WTC11 (cell line): ENCODE data around the gene SHROOM3. TPM values are rescaled to one million over a fixed set of nuclear protein-coding genes. Genes with fewer than 3 reads are reported as not detected.

ENCODE experiments used
- ATAC-seq: fragments of 200-7000 bp; cut with Tn5 transposase; 2 replicates; pipeline ENCODE4 v1.10.0; 2021; ENCODE audit warnings: mild to moderate bottlenecking, moderate library complexity
- CTCF ChIA-PET: fragments of 300-600 bp; sonication (Branson Sonifier 250); formaldehyde crosslinking; loops from one replicate; lab custom pipeline; 2021; ENCODE audit warnings: antibody characterized with exemption; lab: Charles Lee
- POLR2A ChIA-PET: fragments of 350-600 bp; sonication (Branson Sonifier 250); formaldehyde crosslinking; loops from one replicate; lab custom pipeline; 2021; ENCODE audit warnings: antibody characterized with exemption; lab: Charles Lee
- DNase-seq: peaks from one replicate; pipeline ENCODE4 v3.0.0; 2021; ENCODE audit warnings: low spot score
- H3K27ac Mint-ChIP-seq: 2 replicates; pipeline ENCODE4 v1.8.0; 2021; ENCODE audit warnings: mixed read lengths
- H3K27me3 Mint-ChIP-seq: 2 replicates; pipeline ENCODE4 v1.8.0; 2021; ENCODE audit warnings: low read depth, mild to moderate bottlenecking, moderate library complexity, mixed read lengths
- H3K36me3 Mint-ChIP-seq: 2 replicates; pipeline ENCODE4 v1.8.0; 2021; ENCODE audit warnings: mixed read lengths
- H3K4me1 Mint-ChIP-seq: 2 replicates; pipeline ENCODE4 v1.8.0; 2022; ENCODE audit warnings: mixed read lengths
- H3K4me3 Mint-ChIP-seq: 2 replicates; pipeline ENCODE4 v1.8.0; 2021; ENCODE audit warnings: mild to moderate bottlenecking, moderate library complexity, mixed read lengths
- H3K9me3 Mint-ChIP-seq: 2 replicates; pipeline ENCODE4 v1.8.0; 2021; ENCODE audit warnings: mixed read lengths
- ATF6 ChIP-seq: sonication (generic); formaldehyde crosslinking; IDR thresholded peaks from 2 replicates; pipeline ENCODE4 v1.8.1; 2023; ENCODE audit warnings: mild to moderate bottlenecking, missing genetic modification reagents
- CTCF ChIP-seq: fragments of 200-600 bp; IDR thresholded peaks from 2 replicates; pipeline ENCODE4 v1.8.0; 2022; ENCODE audit warnings: antibody characterized with exemption
- E2F1 ChIP-seq: sonication (generic); formaldehyde crosslinking; IDR thresholded peaks from 2 replicates; pipeline ENCODE4 v1.8.0; 2022; ENCODE audit warnings: mild to moderate bottlenecking, missing genetic modification reagents
- ELF4 ChIP-seq: sonication (generic); formaldehyde crosslinking; IDR thresholded peaks from 2 replicates; pipeline ENCODE4 v1.8.1; 2022; ENCODE audit warnings: low read depth, mild to moderate bottlenecking, moderate library complexity, missing genetic modification reagents
- EMX1 ChIP-seq: fragments of 250-450 bp; sonication (Bioruptor Pico); IDR thresholded peaks from 2 replicates; pipeline ENCODE4 v1.8.0; 2021; ENCODE audit warnings: mild to moderate bottlenecking
- FOXP1 ChIP-seq: sonication (generic); formaldehyde crosslinking; IDR thresholded peaks from 2 replicates; pipeline ENCODE4 v1.8.0; 2022; ENCODE audit warnings: missing genetic modification reagents, mild to moderate bottlenecking, moderate library complexity, borderline replicate concordance
- HMGXB4 ChIP-seq: sonication (generic); formaldehyde crosslinking; IDR thresholded peaks from 2 replicates; pipeline ENCODE4 v1.8.1; 2023; ENCODE audit warnings: mild to moderate bottlenecking, moderate library complexity, missing genetic modification reagents
- IRF1 ChIP-seq: sonication (generic); formaldehyde crosslinking; IDR thresholded peaks from 2 replicates; pipeline ENCODE4 v1.8.0; 2023; ENCODE audit warnings: missing genetic modification reagents
- JAZF1 ChIP-seq: fragments of 250-450 bp; sonication (Bioruptor Pico); IDR thresholded peaks from 2 replicates; pipeline ENCODE4 v1.9.0; 2021; ENCODE audit warnings: moderate library complexity, mild to moderate bottlenecking, inconsistent platforms
- OVOL2 ChIP-seq: fragments of 250-450 bp; sonication (Bioruptor Pico); IDR thresholded peaks from 2 replicates; pipeline ENCODE4 v1.9.0; 2021; ENCODE audit warnings: mild to moderate bottlenecking, borderline replicate concordance
- TEAD1 ChIP-seq: sonication (generic); formaldehyde crosslinking; IDR thresholded peaks from 2 replicates; pipeline ENCODE4 v1.8.0; 2022; ENCODE audit warnings: mild to moderate bottlenecking, missing genetic modification reagents
- USF2 ChIP-seq: sonication (generic); formaldehyde crosslinking; IDR thresholded peaks from 2 replicates; pipeline ENCODE4 v1.8.1; 2023; ENCODE audit warnings: mild to moderate bottlenecking, missing genetic modification reagents, moderate library complexity
- ZBTB21 ChIP-seq: sonication (generic); formaldehyde crosslinking; IDR thresholded peaks from 2 replicates; pipeline ENCODE4 v1.8.1; 2023; ENCODE audit warnings: mild to moderate bottlenecking, missing genetic modification reagents, borderline replicate concordance
- ZMAT4 ChIP-seq: fragments of 250-450 bp; sonication (Bioruptor Pico); IDR thresholded peaks from 2 replicates; pipeline ENCODE4 v1.9.0; 2021; ENCODE audit warnings: mild to moderate bottlenecking
- ZNF416 ChIP-seq: fragments of 250-450 bp; sonication (Bioruptor Pico); IDR thresholded peaks from 2 replicates; pipeline ENCODE4 v1.9.0; 2021; ENCODE audit warnings: mild to moderate bottlenecking, inconsistent platforms
- ZNF423 ChIP-seq: fragments of 250-450 bp; sonication (Bioruptor Pico); IDR thresholded peaks from 2 replicates; pipeline ENCODE4 v2.1.2; 2022; ENCODE audit warnings: mild to moderate bottlenecking, moderate library complexity
- ZNF425 ChIP-seq: fragments of 250-450 bp; sonication (Bioruptor Pico); conservative IDR thresholded peaks from 2 replicates; pipeline ENCODE4 v1.9.0; 2021; ENCODE audit warnings: mild to moderate bottlenecking
- ZNF671 ChIP-seq: fragments of 250-450 bp; sonication (Bioruptor Pico); IDR thresholded peaks from 2 replicates; pipeline ENCODE4 v1.8.0; 2021; ENCODE audit warnings: mild to moderate bottlenecking
- total RNA-seq: library from RNA; stranded (reverse); gene quantifications from 3 replicates; pipeline ENCODE4 v1.2.3, GENCODE V29; 2021

Gene SHROOM3
- total RNA-seq, 1 experiment from 2014 or later: 71.9 TPM

GRCh38 chr4:76388160-76388908 is 46.7 kb upstream of the SHROOM3 start:
- H3K27me3 Mint-ChIP-seq: no peaks in the 10 kb centered on the region
- POLR2A ChIA-PET: no interaction called here
- CTCF ChIA-PET: interaction anchor here (0.7 to 1.6 kb wide), 2 partner anchors 10 to 481 kb away, joined by 3 to 4 read pairs; no protein-coding TSS in a partner anchor
- TF ChIP-seq ZNF425 (no peak), HMGXB4 (CRISPR knock-in tag) (no peak), CTCF (no peak), OVOL2 (CRISPR knock-in tag) (no peak)
- ATAC-seq (peak; percentile 73), DNase-seq (no peak)
- peaks cover 32% of the 10 kb centered on the region for H3K36me3 Mint-ChIP-seq
- no peak overlapping the region for H3K4me3 Mint-ChIP-seq
- peaks cover 54% of the 10 kb centered on the region for H3K9me3 Mint-ChIP-seq
- peaks cover 45% of the 10 kb centered on the region for H3K4me1 Mint-ChIP-seq
- H3K27ac Mint-ChIP-seq: no peak overlapping the region

- no peaks in the 10 kb centered on the region for H3K27me3 Mint-ChIP-seq
- TF ChIP-seq ZNF671 (no peak), USF2 (CRISPR knock-in tag) (no peak), ZMAT4 (CRISPR knock-in tag) (no peak), IRF1 (CRISPR knock-in tag) (no peak), ZBTB21 (CRISPR knock-in tag) (no peak), EMX1 (no peak), FOXP1 (CRISPR knock-in tag) (no peak), TEAD1 (CRISPR knock-in tag) (no peak), ZNF423 (CRISPR knock-in tag) (no peak), JAZF1 (CRISPR knock-in tag) (no peak), ELF4 (no peak), ZNF416 (CRISPR knock-in tag) (no peak), ATF6 (CRISPR knock-in tag) (no peak), E2F1 (CRISPR knock-in tag) (no peak)
- no peaks in the 10 kb centered on the region for H3K36me3 Mint-ChIP-seq
- DNase-seq: no peak
- ATAC-seq: no peak
- no peak overlapping the region for H3K4me3 Mint-ChIP-seq
- H3K9me3 Mint-ChIP-seq: peaks cover 8% of the 10 kb centered on the region
- H3K4me1 Mint-ChIP-seq: peaks cover 19% of the 10 kb centered on the region
- CTCF ChIA-PET: interaction anchor here (0.7 kb wide), 1 partner anchor 23 kb away, joined by 3 read pairs; no protein-coding TSS in a partner anchor
- POLR2A ChIA-PET: no interaction called here
- no peak overlapping the region for H3K27ac Mint-ChIP-seq
Observed at GRCh38 chr4:76401654-76402053, 33.4 kb upstream of the SHROOM3 start.
